RCC 7860 (cell line): ENCODE data around the gene NAV3.
"Not testable (repeated sequence)": the region's sequence is repeated elsewhere in the genome, so short reads cannot be mapped to it uniquely, and the experiment has no call there.

Experiments used
- DNase-seq: peaks from one replicate; pipeline ENCODE4 v3.0.0-alpha.2; 2015; ENCODE audit warnings: low spot score
- FAIRE-seq: peaks from 2 replicates; lab custom pipeline; 2012; peaks lifted over from hg19 to GRCh38; lab: Jason Lieb, UNC

Gene NAV3

DNA sequence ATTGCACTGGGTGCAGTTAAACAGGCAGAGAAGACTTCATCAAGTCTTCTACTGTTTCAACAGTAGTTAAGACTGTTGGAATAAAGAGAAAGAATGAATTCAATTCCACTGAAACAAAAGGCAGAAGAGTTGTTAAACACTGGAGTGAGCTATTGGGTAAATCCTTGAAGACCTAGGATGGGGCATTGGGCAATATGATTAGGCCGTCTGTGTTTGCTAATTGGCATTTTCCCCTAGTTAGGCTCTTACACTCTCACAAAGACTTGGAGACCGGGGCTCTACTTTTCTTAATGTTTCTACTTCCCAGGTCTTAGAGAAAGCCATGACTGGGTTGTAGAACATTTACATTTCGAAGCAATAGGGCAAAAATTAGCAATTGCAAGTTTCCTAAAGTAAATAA, 402.1 kb downstream of the NAV3 start:
- DNase-seq (no peak), FAIRE-seq (no peak)

- no peak for DNase-seq
- no peak for FAIRE-seq
These were observed 405.6 kb downstream of the NAV3 start for GRCh38 chr12:78236264-78236663.

GRCh38 chr12:78239544-78239943, 408.9 kb downstream of the NAV3 start:
- no peak for DNase-seq
- no peak for FAIRE-seq

DNA sequence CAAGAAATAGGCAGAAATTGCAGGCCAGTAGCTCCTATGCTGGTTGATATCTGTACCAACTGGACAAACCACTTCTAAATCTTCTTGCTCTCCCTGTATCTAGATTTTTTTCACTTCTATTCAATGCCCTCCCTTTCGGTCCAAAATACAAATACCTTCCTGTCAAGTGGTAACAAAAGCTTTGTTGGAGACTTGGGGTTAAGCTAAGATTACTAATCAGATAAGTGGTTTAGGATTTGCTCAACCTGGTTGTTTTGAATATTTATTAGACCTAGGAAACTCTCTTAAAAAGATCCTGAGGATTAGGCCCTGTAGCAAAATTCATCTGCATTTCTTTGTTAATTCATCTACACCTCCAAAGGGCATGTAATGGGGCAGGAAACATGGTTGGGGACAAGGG, 410.1 kb downstream of the NAV3 start:
- DNase-seq: no peak
- FAIRE-seq: no peak

DNA sequence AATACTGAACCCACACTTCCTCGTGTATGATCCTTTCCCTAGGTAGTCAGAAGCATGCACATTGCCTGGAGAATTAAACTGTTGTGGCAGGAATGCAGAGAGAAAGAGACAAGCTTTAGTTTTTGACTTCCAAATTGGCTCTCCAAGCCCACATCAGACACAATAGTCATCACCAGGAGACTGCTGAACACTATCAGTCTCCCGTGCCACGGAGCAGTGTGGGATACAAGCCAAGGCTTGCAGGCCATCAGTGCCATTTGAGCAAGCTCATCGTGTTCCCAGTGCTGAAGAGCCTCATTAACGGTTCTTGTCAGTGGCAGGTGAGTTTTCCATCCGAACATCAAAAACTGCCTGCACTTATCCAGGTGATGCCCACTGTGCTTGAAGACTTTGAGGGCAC, 410.8 kb downstream of the NAV3 start:
- FAIRE-seq (no peak), DNase-seq (no peak)

- DNase-seq: no peak
- FAIRE-seq: no peak
These were observed 414.3 kb downstream of the NAV3 start for GRCh38 chr12:78244916-78245507.

DNA sequence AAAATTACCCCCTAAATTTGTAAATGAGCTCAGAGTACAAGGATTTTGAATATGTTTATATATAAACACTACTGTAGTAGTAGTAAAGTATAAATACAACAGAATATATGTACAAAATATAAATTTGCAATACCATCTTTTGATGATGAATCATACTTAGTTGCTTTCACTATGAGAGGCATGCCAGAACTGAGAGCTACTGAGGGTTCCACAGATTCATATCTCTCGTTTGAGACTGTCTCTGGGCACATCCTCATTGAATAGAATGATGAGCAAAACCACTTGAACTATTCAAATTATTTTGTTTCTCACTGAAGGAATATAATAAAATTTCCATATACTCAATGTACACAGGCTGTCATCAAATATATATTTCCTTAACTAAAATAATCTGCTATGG, 417.6 kb downstream of the NAV3 start:
- DNase-seq (no peak), FAIRE-seq (no peak)

DNA sequence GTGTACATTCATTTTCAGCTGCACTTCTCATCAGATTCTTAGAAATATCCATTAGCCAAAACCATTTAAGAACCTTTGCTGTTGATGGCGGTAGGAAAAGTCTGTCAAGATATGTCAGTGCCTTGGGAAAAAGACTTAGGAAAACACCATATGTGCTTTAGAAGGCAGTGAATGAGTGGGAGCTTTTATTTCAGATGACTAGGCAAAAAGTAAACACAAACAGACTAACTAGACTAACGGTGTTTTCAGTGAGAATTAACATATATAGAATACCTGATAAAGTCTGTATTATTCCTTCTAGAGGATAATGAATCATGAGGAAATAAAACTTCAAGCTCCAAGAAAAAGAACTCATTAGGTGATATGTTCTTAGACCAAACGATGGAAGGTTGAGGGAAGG, 418.9 kb downstream of the NAV3 start:
- FAIRE-seq (no peak), DNase-seq (no peak)

DNA sequence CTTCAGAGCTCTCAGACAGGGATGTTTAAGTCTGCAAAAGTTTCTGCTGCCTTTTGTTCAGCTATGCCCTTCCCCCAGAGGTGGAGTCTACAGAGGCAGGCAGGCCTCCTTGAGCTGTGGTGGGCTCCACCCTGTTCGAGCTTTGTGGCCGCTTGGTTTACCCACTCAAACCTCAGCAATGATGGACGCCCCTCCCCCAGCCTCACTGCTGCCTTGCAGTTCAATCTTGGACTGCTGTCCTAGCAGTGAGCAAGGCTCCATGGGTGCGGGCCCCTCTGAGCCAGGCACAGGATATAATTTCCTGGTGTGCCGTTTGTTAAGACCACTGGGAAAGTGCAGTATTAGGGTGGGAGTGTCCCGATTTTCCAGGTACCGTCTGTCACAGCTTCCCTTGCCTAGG, 427.0 kb downstream of the NAV3 start:
- not testable (repeated sequence) for FAIRE-seq, DNase-seq

DNA sequence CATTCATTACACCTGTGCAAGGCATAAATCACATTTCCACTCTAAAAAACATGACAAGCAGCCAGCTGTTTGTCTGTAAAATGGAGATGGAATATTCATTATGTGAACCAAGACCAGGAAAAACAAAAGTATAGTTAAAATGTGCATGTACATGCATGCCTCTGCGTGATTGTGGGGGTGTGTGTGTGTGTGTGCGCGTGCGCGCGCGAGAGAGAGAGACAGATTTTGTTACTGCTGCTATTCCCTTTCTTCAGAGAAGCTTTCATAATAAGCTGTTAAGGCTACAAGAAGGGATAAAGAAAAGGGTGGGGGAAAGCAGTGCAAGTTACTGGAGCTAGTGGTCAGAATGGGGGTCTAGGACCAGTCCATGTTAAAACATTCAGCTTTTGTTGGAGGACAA, 430.3 kb downstream of the NAV3 start:
- no peak for DNase-seq
- FAIRE-seq: no peak

DNA sequence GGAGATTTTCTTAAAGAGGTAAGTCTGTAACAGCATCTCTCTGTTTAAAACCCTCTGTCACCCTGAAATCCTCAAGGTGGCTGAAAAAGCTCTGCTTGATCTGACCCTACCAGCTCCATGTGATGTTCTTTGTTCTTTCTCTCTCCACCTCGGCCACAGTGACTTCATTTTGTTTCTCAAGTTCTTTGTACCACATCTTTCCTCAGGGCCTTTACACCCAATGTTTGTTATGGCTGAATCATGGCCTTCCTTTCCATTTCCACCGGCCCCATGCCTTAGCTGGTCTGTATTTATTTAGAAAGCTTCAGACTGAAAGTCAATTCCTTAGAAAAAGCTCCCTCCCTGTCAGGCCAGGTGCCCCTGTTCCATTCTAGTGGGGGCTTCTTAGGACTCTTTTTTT, 431.2 kb downstream of the NAV3 start:
- FAIRE-seq (no peak), DNase-seq (no peak)
